BLaER1 (cell line): ENCODE data around the gene RFWD3.

Experiments
- H3K27ac ChIP-seq: shearing (Covaris generic); formaldehyde crosslinking; 2 replicates; pipeline ENCODE4 v1.8.1; 2022
- H3K27me3 ChIP-seq: shearing (Covaris generic); formaldehyde crosslinking; 2 replicates; pipeline ENCODE4 v1.8.1; 2022
- H3K36me3 ChIP-seq: shearing (Covaris generic); formaldehyde crosslinking; 2 replicates; pipeline ENCODE4 v1.8.1; 2022
- H3K4me1 ChIP-seq: shearing (Covaris generic); formaldehyde crosslinking; 2 replicates; pipeline ENCODE4 v1.8.1; 2022
- H3K4me2 ChIP-seq: shearing (Covaris generic); formaldehyde crosslinking; 2 replicates; pipeline ENCODE4 v1.8.1; 2022
- H3K4me3 ChIP-seq: shearing (Covaris generic); formaldehyde crosslinking; 2 replicates; pipeline ENCODE4 v1.8.1; 2022
- H3K9ac ChIP-seq: shearing (Covaris generic); formaldehyde crosslinking; 2 replicates; pipeline ENCODE4 v1.8.1; 2022
- H3K9me3 ChIP-seq: shearing (Covaris generic); formaldehyde crosslinking; 2 replicates; pipeline ENCODE4 v1.8.1; 2022
- H4K20me1 ChIP-seq: shearing (Covaris generic); formaldehyde crosslinking; 2 replicates; pipeline ENCODE4 v1.8.1; 2022
- Cebpa-rat ChIP-seq: shearing (Covaris generic); IDR thresholded peaks from 2 replicates; pipeline ENCODE4 v1.8.1; 2022

Gene RFWD3

DNA sequence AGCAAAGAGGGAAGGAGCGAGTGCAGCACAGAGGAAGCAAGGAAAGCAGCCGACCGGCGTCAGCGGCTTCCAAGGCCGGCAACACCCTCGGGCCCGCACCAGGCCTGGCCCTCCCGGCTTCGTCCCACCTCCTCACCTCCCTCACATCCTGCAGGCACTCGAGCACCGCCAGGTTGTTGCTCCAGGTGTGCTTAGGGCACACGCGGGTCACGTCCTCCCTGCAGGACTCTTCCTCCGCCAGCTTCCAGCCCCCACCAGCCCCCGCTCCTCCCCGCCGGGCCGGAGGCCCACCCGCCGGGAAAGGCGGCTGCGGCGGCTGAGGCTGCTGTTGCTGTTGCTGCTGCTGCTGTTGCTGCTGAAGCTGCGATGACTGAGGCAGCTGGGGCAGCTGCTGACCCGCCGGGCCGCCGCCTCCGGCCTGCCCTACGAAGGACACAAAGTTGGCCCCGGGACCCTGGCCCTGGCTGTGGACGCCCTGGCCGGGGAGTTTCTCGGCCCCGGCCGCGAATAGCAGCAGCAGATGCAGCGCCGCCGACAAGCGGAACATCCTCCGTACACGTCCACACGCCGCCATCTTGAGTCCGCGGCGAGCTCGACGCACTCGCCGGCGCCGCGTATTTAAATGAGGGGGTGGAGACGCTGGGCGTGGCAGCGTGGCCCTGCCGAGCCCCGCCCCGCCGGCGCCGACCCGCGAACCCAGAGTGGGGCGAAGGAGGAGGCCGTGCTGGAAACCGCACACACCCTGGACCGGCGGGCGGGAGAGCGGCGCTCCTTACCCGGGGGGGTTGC, 60.0 kb downstream of the RFWD3 start, which contains the start of gene GLG1:
TSS of gene GLG1 (minus strand) at position 594 of the 789 bp plus-strand sequence. CDS start at position 574, 20 bp downstream.
- H3K4me1 ChIP-seq: peaks cover 63% of the 10 kb centered on the region
- no peak for TF ChIP-seq Cebpa-rat
- peaks cover 8% of the 10 kb centered on the region; the same call in 1 of the 2 replicates for H3K36me3 ChIP-seq
- peak within 1 kb of the TSS; percentile 92 for H3K9ac ChIP-seq
- peaks cover 44% of the 10 kb centered on the region for H4K20me1 ChIP-seq
- H3K4me3 ChIP-seq: peak within 1 kb of the TSS; percentile 88
- H3K4me2 ChIP-seq: peak within 1 kb of the TSS; percentile 82
- H3K9me3 ChIP-seq: no peaks in the 10 kb centered on the region; the same call in 1 of the 2 replicates
- no peaks in the 10 kb centered on the region for H3K27me3 ChIP-seq
- H3K27ac ChIP-seq: peak within 1 kb of the TSS; percentile 92

DNA sequence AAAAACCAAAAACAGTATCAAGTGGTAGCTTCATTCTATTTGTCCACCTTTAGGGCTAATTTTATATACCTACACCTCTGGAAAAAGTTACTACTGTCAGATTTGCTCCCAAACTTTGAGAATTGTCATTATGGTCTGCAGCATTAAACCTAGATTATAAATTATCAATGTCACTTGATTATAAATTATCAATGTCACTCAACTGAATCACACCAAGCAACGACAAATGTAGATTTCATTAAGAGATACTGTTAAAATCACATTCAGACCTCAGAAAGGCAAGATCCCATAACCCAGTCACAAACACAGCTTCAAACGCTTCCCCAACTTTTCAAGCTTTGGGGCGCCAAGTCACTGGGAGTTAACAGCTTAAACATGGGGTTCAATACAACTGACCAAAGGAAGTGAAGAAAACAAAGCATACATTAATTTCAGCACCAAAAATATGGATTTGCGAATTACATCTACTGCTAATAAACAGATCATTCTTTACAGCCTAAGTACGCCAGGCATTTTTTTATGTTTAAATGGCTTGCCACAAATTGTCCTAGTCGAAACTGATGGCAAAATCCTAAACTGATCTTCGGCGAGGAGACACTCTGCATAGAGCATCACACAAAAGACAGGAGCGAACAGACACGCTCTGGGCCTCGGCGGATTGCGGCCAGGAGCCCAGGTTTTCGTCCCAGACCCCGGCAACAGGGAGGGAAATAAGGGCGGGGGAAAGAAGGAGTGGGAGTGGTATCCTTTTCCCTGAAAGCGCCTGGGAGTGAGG, 60.7 kb downstream of the RFWD3 start:
- Histone ChIP-seq H3K27ac (peak overlapping the region; percentile 92), H3K4me3 (peak overlapping the region; percentile 88), H4K20me1 (peaks cover 52% of the 10 kb centered on the region), H3K36me3 (peaks cover 8% of the 10 kb centered on the region; the same call in 1 of the 2 replicates), H3K4me2 (peak overlapping the region; percentile 82), H3K4me1 (peaks cover 70% of the 10 kb centered on the region), H3K9ac (peak overlapping the region; percentile 92), H3K9me3 (no peaks in the 10 kb centered on the region; the same call in 1 of the 2 replicates), H3K27me3 (no peaks in the 10 kb centered on the region)
- TF ChIP-seq Cebpa-rat: no peak

DNA sequence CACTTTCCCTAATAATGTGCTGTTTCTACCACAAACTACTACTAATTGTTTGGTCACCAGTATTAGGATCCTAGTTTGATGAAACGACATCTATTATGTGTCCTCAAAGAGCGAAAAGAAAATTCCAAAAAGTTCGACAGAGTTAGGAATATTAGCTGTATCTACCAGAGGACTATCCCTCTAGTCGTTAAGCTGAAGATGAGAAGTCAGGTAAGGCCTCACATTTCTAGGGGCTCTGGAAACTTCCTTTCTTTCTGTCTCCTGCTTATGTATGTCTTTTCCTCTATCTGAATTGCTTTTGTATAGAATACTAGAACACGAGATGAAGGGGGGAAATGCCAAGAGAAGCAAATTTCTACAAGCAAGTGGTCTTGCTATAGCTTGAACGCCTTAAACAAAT, 61.3 kb downstream of the RFWD3 start:
- H3K27ac ChIP-seq: peak overlapping the region; percentile 92
- peak overlapping the region; percentile 82 for H3K4me2 ChIP-seq
- peak overlapping the region; percentile 92 for H3K9ac ChIP-seq
- peak overlapping the region; percentile 88 for H3K4me3 ChIP-seq
- H3K36me3 ChIP-seq: peaks cover 11% of the 10 kb centered on the region; the same call in 1 of the 2 replicates
- peaks cover 58% of the 10 kb centered on the region for H4K20me1 ChIP-seq
- H3K27me3 ChIP-seq: no peaks in the 10 kb centered on the region
- H3K4me1 ChIP-seq: peaks cover 76% of the 10 kb centered on the region
- H3K9me3 ChIP-seq: no peaks in the 10 kb centered on the region; the same call in 1 of the 2 replicates
- no peak for TF ChIP-seq Cebpa-rat

DNA sequence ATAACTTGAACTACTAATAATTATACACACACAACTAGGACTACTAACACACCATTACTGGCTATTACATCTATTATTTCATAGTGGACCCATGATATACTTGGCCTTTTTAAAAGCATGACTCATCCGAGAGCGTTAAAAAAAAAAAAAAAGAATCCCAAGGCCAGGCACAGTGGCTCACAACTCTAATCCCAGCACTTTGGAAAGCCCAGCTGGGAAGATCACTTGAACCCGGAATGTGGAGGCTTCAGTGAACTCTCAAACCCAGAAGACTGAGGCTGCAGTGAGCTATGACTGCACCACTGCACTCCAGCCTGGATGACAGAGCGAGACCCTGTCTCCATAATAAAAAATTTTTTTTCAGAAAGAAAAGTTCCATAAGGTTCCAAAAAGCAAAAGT, 62.8 kb downstream of the RFWD3 start:
- no peak for TF ChIP-seq Cebpa-rat
- Histone ChIP-seq H3K9me3 (no peaks in the 10 kb centered on the region; the same call in 1 of the 2 replicates), H3K4me1 (peaks cover 70% of the 10 kb centered on the region), H3K4me2 (peak overlapping the region; percentile 82), H3K4me3 (peak overlapping the region; percentile 88), H3K9ac (peak overlapping the region; percentile 58; the same call in 1 of the 2 replicates), H3K27ac (no peak overlapping the region), H3K27me3 (no peaks in the 10 kb centered on the region), H4K20me1 (peaks cover 72% of the 10 kb centered on the region), H3K36me3 (peaks cover 24% of the 10 kb centered on the region)

DNA sequence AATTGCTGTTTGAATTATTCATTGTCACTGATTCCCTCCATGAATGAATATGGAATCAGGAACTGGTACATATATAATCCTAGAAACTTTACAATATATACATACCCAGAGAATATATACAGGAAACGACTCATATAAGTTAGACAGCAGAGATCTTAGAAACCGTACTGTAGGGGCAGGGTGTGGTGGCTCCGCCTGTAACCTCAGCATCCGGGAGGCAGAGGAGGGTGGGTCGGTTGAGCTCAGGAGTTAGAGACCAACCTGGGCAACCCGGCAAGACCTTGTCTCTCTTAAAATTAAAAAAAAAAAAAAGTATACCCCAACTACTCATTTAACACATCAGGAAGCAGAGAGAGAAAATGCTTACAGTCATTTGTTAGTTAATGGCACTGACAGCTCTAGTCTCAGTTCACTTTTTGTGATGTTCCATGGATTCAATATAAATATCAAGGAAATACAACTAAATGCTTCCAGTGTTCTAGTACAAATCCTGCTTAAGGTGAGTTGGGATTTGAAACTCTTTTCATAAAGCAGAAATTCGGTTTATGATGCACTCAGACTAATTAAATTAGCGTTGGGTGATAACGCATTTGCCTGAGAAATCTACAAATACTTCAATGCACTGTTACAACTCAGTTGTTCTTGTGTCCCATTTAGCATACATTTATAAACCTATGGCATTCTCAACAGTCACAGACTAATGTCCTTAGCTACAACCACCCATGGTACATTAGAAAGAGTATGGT, 65.4 kb downstream of the RFWD3 start:
- peaks cover 48% of the 10 kb centered on the region for H3K36me3 ChIP-seq
- TF ChIP-seq Cebpa-rat: no peak
- H3K27me3 ChIP-seq: no peaks in the 10 kb centered on the region
- H3K9me3 ChIP-seq: peaks cover 15% of the 10 kb centered on the region; the same call in 1 of the 2 replicates
- peak overlapping the region; percentile 27; the same call in 1 of the 2 replicates for H3K9ac ChIP-seq
- H3K4me2 ChIP-seq: peak overlapping the region; percentile 64
- peaks cover 55% of the 10 kb centered on the region for H3K4me1 ChIP-seq
- no peak overlapping the region for H3K4me3 ChIP-seq
- H3K27ac ChIP-seq: peak overlapping the region; percentile 20; the same call in 1 of the 2 replicates
- H4K20me1 ChIP-seq: peaks cover 88% of the 10 kb centered on the region

DNA sequence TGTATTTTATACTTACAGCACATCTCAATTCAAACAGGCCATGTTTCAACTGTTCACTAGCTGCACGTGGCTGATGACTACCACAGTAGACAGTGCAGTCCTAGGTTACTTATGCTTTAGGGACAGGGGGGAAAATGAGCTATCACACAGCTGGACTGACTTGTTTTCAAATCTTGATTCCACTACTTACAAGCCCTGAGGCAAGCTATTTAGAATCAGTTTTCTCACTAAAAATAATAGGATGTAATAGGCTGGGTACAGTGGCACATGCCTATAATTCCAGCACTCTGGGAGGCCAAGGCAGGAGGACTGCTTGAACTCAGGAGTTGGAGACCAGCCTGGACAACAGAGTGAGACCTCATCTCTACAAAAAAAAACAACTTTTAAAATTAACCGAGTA, 70.1 kb downstream of the RFWD3 start:
- no peak overlapping the region; the same call in 1 of the 2 replicates for H3K4me2 ChIP-seq
- H3K27me3 ChIP-seq: no peaks in the 10 kb centered on the region
- no peak overlapping the region for H3K4me3 ChIP-seq
- peaks cover 31% of the 10 kb centered on the region for H3K4me1 ChIP-seq
- no peak overlapping the region for H3K27ac ChIP-seq
- H4K20me1 ChIP-seq: peaks cover 74% of the 10 kb centered on the region
- peaks cover 67% of the 10 kb centered on the region for H3K36me3 ChIP-seq
- H3K9ac ChIP-seq: no peak overlapping the region
- H3K9me3 ChIP-seq: peaks cover 23% of the 10 kb centered on the region; the same call in 1 of the 2 replicates
- no peak for TF ChIP-seq Cebpa-rat

DNA sequence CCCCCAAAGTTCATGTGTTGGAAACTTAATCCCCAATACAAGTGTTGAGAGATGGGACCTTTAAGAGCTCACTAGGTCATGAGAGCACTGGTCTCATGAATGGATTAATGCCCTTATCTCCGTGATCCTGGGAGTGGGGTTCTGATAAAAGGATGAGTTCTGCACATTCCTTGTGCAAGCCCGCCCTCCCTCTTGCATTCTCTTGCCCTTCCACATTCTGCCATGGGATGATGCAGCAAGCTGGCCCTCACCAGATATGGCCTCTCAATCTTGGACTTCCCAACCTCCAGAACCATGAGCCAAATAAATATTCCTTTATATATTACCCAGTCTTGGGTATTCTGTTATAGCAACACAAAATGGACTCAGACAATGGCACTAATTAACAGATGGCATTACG, 73.8 kb downstream of the RFWD3 start:
- H3K4me2 ChIP-seq: no peak overlapping the region
- H3K27ac ChIP-seq: no peak overlapping the region
- peaks cover 64% of the 10 kb centered on the region for H3K36me3 ChIP-seq

DNA sequence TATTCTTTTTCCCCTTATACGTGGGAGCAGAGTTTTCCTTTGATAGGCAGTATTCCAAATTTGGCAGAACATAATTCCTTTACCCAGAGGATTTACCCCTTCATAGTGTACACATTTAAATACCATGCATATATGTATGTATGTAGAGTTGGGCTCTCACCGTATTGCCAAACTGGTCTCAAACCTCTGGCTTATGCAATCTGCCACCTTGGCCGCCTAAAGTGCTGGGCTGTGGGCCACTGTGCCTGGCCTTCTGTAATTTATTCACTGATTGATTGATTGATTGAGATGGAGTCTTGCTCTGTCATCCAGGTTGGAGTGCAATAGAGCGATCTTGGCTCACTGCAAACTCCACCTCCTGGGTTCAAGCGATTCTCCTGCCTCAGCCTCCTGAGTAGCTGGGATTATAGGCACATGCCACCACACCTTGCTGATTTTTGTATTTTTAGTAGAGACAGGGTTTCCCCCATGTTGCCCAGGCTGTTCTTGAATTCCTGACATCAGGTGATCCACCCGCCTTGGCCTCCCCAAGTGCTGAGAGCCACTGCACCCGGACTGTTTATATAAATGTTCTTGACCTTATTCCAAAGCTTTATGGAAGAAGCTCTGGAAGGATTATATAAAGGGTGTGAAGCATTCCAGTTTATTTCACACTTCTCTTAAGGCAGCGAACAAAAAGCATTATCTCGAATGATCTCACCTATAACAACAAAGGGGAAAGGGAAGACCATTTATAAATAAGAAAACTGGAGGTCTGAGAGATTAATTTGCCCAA, 74.6 kb downstream of the RFWD3 start:
- Histone ChIP-seq H3K4me1 (peaks cover 45% of the 10 kb centered on the region), H3K36me3 (peaks cover 64% of the 10 kb centered on the region), H3K4me2 (no peak overlapping the region), H3K27me3 (no peaks in the 10 kb centered on the region), H3K27ac (no peak overlapping the region), H3K9me3 (peaks cover 10% of the 10 kb centered on the region; the same call in 1 of the 2 replicates), H3K4me3 (no peak overlapping the region), H3K9ac (no peak overlapping the region), H4K20me1 (peaks cover 62% of the 10 kb centered on the region)
- TF ChIP-seq Cebpa-rat: no peak

More for the DNA sequence above, 73.8 kb downstream of the RFWD3 start:
- no peaks in the 10 kb centered on the region for H3K27me3 ChIP-seq
- peaks cover 15% of the 10 kb centered on the region; the same call in 1 of the 2 replicates for H3K9me3 ChIP-seq
- H3K9ac ChIP-seq: no peak overlapping the region
- peaks cover 38% of the 10 kb centered on the region for H3K4me1 ChIP-seq
- no peak overlapping the region for H3K4me3 ChIP-seq
- no peak for TF ChIP-seq Cebpa-rat
- H4K20me1 ChIP-seq: peaks cover 66% of the 10 kb centered on the region
